Dedifferentiated amniotic fluid mesenchymal stem cell (primary cell): ENCODE measurements around the gene PHAX.
"Not testable (repeated sequence)": the region's sequence is repeated elsewhere in the genome, so short reads cannot be mapped to it uniquely, and the experiment has no call there.

ENCODE experiments used
- DNase-seq: peaks from one replicate; pipeline ENCODE4 v3.0.0-alpha.2; 2016; ENCODE audit errors: extremely low spot score

PHAX gene

DNA sequence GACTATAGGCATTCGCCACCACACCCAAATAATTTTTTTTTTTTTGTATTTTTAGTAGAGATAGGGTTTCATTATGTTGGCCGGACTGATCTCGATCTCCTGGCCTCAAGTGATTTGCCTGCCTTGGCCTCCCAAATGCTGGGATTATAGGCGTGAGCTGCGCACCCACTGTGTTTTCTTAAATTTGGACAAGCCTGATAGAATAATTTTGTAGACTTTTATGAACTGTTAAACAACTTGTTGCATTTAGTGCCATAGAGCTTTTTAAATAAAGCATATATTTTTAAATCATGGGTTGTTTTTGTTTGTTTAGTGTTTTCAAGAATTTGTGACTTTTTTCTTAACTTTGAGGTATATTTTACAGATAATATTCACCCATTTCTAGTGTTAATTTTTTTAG, 4.8 kb downstream of the PHAX start:
- no peak for DNase-seq

- DNase-seq: no peak
Measured at GRCh38 chr5:126610160-126610559, 9.4 kb downstream of the PHAX start.

GRCh38 chr5:126610616-126611015, 9.9 kb downstream of the PHAX start:
- no peak for DNase-seq

- no peak for DNase-seq
Measured at GRCh38 chr5:126613941-126614592, 13.3 kb downstream of the PHAX start.

DNA sequence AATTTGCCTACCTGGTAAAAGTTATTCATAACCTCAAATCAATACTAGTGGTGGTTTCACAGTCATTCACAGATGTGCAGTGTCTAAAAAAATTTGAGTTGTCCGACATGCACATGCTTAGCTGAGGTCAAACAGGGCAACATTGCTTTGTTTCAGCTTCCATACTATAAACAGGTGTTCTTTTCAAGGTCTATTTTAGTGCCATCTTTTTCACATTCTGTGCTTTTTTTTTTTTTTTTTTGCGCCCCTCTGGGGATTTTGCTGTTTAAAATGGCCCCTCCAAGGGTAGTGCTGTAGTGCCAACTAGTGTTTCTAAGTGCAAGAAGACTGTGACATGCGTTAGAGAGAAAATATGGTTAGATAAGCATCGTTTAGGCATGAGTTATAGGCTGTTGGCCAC, 14.5 kb downstream of the PHAX start:
- no peak for DNase-seq

- DNase-seq: not testable (repeated sequence)
Measured at GRCh38 chr5:126617603-126618002, 16.9 kb downstream of the PHAX start.

GRCh38 chr5:126619781-126620180, 19.0 kb downstream of the PHAX start:
- DNase-seq: no peak

- DNase-seq: peak; percentile 69
Measured at GRCh38 chr5:126624534-126624933, 23.8 kb downstream of the PHAX start.

DNA sequence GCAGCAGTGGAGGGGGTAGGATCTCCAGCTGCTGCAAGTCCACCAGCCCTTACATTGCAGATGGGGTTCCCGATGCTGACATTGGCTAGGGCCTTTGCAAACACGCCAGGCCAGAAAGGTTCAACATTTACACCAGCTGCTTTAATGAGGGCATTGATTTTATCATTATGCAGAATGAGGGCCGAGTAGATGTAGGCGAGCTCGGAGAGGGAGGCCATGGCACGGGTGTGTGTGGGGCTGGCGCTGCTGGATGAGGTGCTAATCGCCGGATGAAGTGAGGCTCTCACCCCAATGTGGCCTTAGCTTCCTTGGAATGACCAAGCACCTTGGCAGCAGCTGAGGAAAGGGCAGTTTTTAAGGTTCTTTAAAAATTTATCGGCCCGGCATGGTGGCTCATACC, 27.4 kb downstream of the PHAX start:
- DNase-seq: no peak

GRCh38 chr5:126631920-126632319, 31.2 kb downstream of the PHAX start:
- DNase-seq: no peak

DNA sequence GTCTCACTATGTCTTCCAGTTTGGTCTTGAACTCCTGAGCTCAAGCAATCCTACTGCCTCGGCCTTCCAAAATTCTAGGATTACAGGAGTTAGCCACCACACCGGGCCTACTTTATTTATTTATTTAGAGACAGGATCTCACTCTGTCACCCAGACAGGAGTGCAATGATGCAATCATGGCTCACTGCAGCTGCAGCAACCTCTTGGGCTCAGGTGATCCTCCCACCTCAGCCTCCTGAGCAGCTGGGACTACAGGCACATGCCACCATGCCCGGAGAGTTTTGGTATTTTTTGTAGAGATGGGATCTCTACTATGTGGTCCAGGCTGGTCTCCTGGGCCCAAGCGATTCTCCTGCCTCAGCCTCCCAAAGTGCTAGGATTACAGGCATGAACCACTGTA, 32.8 kb downstream of the PHAX start:
- no peak for DNase-seq

- DNase-seq: no peak
Measured at GRCh38 chr5:126635585-126635984, 34.8 kb downstream of the PHAX start.

DNA sequence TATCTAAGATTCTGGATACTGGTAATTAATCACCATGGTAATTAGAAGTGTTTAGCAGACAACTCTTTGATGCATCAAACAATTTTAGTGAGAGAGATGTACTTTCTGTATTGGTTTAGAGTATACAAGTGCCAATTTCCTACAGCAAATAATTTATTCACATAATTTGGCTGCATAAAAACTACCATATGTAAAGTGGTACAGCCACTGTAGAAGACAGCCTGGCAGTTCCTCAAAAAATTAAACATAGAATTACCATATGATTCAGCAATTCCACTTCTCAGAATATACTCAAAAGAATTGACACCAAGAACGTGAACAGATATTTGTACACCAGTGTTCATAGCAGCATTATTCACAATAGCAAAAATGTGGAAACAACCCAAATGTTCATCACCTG, 36.2 kb downstream of the PHAX start:
- DNase-seq: no peak

DNA sequence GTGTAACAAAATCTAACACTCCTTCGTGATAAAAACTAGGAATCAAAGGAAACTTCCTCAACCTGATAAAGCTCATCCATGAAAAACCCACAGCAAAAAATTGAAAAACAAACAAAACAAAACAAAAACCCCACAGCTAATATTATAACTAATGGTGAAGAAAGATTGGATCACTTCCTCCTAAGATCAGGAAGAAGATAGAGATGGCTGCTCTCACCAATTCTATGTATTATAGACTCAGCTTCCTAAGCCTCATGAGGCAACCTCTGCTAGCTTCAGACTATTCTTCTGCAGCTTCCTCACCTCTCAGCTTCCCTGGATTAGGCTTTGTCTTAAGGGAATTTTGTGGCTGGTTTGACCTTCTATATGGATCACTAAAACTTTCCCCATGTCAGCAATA, 40.1 kb downstream of the PHAX start:
- DNase-seq: no peak

DNA sequence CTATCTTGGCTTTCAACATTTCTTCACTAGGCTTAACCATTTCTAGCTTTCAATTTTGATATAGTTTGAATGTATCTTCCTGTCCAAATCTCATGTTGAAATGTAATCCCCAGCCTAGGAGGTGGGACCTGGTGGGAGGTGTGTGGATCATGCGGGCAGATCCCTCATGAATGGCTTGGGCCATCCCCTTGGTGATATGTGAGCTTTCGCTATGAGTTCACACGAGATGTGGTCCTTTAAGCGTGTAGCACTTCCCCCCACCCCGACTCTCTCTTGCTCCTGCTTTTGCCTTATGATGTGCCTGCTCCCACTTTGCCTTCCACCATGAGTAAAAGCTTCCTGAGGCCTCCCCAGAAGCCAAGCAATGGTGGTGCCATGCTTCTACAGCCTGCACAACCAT, 40.6 kb downstream of the PHAX start:
- DNase-seq: no peak

DNA sequence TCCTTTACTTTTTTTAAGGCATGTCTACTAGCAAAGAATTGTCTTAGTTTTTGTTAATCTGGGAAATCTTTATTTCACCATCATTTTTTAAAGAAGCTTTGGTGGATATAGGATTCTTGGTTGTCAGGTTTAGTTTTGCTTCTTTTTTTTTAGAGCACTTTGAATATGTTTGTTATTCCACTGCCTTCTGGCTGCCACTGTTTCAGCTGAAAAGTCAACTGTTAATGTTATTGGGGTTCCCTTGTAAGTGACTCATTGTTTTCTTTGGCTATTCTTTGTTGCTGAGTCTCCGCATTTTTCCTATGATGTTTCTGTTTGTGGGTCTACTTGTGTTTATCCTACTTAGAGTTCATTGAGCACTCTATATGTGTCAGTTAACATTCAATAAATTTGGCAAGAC, 44.4 kb downstream of the PHAX start:
- no peak for DNase-seq

GRCh38 chr5:126647071-126647470, 46.3 kb downstream of the PHAX start:
- no peak for DNase-seq

DNA sequence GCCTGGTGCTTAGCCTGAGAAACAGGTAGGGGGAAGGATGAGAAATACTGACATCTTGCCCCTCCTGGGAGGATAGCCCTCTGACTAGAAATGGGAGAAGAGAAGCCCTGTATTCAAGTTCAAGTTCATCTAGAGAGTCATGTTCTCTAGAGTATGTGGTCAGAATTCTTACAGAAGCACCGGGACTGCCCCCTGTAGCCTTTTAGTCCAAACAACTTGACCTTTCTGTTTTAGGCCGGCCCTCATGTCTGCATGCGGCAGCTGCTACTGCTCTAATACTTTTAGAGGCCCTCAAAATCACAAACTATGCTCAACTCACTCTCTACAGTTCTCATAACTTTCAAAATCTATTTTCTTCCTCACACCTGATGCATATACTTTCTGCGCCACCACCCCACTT, 47.7 kb downstream of the PHAX start:
- DNase-seq: no peak

- DNase-seq: not testable (repeated sequence)
Measured at GRCh38 chr5:126649057-126649456, 48.3 kb downstream of the PHAX start.

GRCh38 chr5:126649709-126650108, 49.0 kb downstream of the PHAX start:
- DNase-seq: not testable (repeated sequence)

DNA sequence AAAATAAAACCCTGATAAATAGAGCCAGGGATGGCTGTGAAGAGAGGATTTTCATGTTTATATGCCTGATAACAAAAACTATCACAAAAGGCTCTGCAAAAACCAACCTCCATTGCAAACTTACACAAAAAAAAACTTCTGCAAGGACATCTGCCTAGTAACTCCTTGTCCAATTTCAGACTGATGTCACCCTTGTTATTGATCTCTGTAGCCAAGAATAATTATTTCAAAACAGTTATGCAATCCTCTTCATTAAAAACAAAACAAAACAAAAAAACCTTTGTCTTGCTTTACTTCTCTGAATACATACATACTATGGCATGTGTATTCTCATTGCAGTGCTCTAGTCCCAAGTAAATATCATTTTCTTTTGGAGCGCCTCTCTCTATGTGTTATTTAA, 49.7 kb downstream of the PHAX start:
- DNase-seq: no peak

- DNase-seq: no peak
Measured at GRCh38 chr5:126651013-126651577, 50.3 kb downstream of the PHAX start.

DNA sequence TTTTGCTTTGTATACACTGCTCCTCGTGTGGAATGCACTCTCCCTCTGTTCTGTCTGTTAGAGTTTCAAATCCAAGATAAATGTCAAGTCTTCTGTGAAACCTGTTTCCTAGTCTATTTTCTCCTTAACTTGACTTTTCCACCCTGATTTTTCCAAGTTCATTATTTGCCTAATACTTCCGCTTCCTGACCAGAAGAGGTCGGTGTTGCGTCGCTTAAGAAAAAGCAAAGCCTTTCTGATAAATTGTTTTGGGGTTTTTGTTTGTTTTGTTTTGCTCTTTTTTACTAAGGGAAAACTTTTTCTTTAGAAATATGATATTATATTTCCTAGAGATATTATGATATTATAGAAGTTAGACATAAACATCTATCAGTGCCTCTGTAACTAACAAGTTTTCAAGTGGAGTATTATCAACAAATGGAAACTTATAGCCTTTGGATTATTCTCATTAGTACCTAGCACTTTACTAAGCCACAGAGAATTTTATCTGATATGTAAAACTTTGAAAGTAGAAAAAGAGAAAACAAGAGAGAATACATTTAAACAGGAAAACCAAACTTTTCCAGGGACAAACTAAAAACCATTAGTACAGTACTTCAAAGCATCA, 55.8 kb downstream of the PHAX start:
- peak; percentile 63 for DNase-seq

DNA sequence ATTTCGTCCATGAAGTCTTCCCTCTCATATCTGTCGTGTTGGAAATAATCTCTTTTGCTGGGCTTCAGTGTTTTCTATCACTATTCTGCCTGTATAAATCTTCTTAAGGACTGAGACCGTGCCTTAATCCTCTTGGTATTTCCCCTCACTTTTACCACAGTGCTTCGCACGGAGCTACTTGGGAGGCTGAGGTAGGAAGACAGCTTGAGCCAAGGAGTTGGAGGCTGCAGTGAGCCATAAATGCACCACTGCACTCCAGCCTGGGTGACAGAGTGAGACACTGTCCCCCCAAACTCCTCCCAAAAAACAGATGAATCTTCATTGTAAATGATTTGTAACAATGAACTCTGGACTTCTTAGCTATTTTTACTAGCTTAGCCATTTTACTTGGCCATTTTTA, 57.8 kb downstream of the PHAX start:
- DNase-seq: no peak
